HepG2 (cell line): Measurements from ENCODE around the gene RAD21L1. TPM values are rescaled to one million over a fixed set of nuclear protein-coding genes. Genes with fewer than 3 reads are reported as not detected.

Experiments used
- AHR ChIP-seq: IDR thresholded peaks from 2 replicates; pipeline ENCODE4 v1.6.1; 2018; ENCODE audit warnings: missing genetic modification reagents, missing compliant biosample characterization
- ATF7 ChIP-seq, 2 experiments: fragments of 450-650 bp in 1 of 2; sonication (generic) in 1 of 2; formaldehyde crosslinking in 1 of 2; IDR thresholded peaks; 2 replicates each; pipeline versions ENCODE4 v1.4.0 to v1.6.1; 2016 to 2020; ENCODE audit warnings: antibody characterized with exemption in 1 of 2, mild to moderate bottlenecking in 1 of 2, missing genetic modification reagents in 1 of 2
- HES4 ChIP-seq: sonication (generic); formaldehyde crosslinking; IDR thresholded peaks from 2 replicates; pipeline ENCODE4 v1.9.0; 2021; ENCODE audit warnings: mild to moderate bottlenecking, missing genetic modification reagents, borderline replicate concordance
- HNF4G ChIP-seq, 2 experiments: sonication (generic) in 1 of 2; formaldehyde crosslinking in 1 of 2; IDR thresholded peaks; 2 replicates each; pipeline versions ENCODE4 v1.4.0 to v1.6.1; 2011 to 2020; ENCODE audit warnings: borderline replicate concordance in 2 of 2, low read depth in 2 of 2, mild to moderate bottlenecking in 2 of 2, low read length in 1 of 2, missing genetic modification reagents in 1 of 2, moderate library complexity in 1 of 2
- HNRNPL ChIP-seq: fragments of 200-400 bp; formaldehyde crosslinking; IDR thresholded peaks from 2 replicates; pipeline ENCODE4 v1.6.1; 2017; ENCODE audit warnings: mild to moderate bottlenecking, low read depth, low read length
- KAT7 ChIP-seq: IDR thresholded peaks from 2 replicates; pipeline ENCODE4 v1.6.1; 2018; ENCODE audit warnings: borderline replicate concordance, missing compliant biosample characterization
- KDM2A ChIP-seq: sonication (generic); formaldehyde crosslinking; IDR thresholded peaks from 2 replicates; pipeline ENCODE4 v1.4.0; 2020; ENCODE audit warnings: low read depth, missing genetic modification reagents, borderline replicate concordance
- LCORL ChIP-seq, 2 experiments: fragments of 450-650 bp in 1 of 2; sonication (generic) in 1 of 2; formaldehyde crosslinking in 1 of 2; IDR thresholded peaks; 2 replicates each; pipeline versions ENCODE4 v1.5.0 to v1.6.1; 2017 to 2020; ENCODE audit warnings: antibody characterized with exemption in 1 of 2, missing genetic modification reagents in 1 of 2
- MED13 ChIP-seq: sonication (generic); formaldehyde crosslinking; IDR thresholded peaks from 2 replicates; pipeline ENCODE4 v1.5.0; 2020; ENCODE audit warnings: missing genetic modification reagents
- MXD1 ChIP-seq: sonication (generic); formaldehyde crosslinking; IDR thresholded peaks from 2 replicates; pipeline ENCODE4 v1.4.0; 2020; ENCODE audit warnings: mild to moderate bottlenecking, missing genetic modification reagents
- RFX1 ChIP-seq: fragments of 450-650 bp; IDR thresholded peaks from 2 replicates; pipeline ENCODE4 v1.6.1; 2017
- SOX13 ChIP-seq, 3 experiments: fragments of 450-650 bp in 1 of 3; sonication (generic) in 1 of 3; formaldehyde crosslinking in 1 of 3; IDR thresholded peaks in 2 of 3; conservative IDR thresholded peaks in 1 of 3; 2 replicates each; pipeline versions ENCODE4 v1.5.0 to v1.6.1; 2016 to 2020; ENCODE audit warnings: antibody characterized with exemption in 1 of 3, mild to moderate bottlenecking in 1 of 3, missing compliant biosample characterization in 1 of 3, missing genetic modification reagents in 1 of 3, moderate library complexity in 1 of 3
- THAP8 ChIP-seq: sonication (generic); formaldehyde crosslinking; IDR thresholded peaks from 2 replicates; pipeline ENCODE4 v1.5.1; 2020; ENCODE audit warnings: missing genetic modification reagents, mild to moderate bottlenecking, borderline replicate concordance
- TRIM24 ChIP-seq: sonication (generic); formaldehyde crosslinking; IDR thresholded peaks from 2 replicates; pipeline ENCODE4 v1.8.0; 2022; ENCODE audit warnings: mild to moderate bottlenecking, missing genetic modification reagents
- ZFP41 ChIP-seq: sonication (generic); formaldehyde crosslinking; IDR thresholded peaks from 2 replicates; pipeline ENCODE4 v1.4.0; 2020; ENCODE audit warnings: mild to moderate bottlenecking, missing genetic modification reagents, borderline replicate concordance
- ZNF136 ChIP-seq: sonication (generic); formaldehyde crosslinking; IDR thresholded peaks from 2 replicates; pipeline ENCODE4 v1.8.1; 2022; ENCODE audit warnings: low read depth, mild to moderate bottlenecking, moderate library complexity, missing genetic modification reagents
- ZNF30 ChIP-seq: sonication (generic); formaldehyde crosslinking; IDR thresholded peaks from 2 replicates; pipeline ENCODE4 v1.5.0; 2020; ENCODE audit warnings: mild to moderate bottlenecking, missing genetic modification reagents
- ZNF468 ChIP-seq: sonication (generic); formaldehyde crosslinking; IDR thresholded peaks from 2 replicates; pipeline ENCODE4 v1.8.0; 2022; ENCODE audit warnings: mild to moderate bottlenecking, moderate library complexity, missing genetic modification reagents
- ZNF549 ChIP-seq: sonication (generic); formaldehyde crosslinking; IDR thresholded peaks from 2 replicates; pipeline ENCODE4 v1.5.0; 2020; ENCODE audit warnings: missing genetic modification reagents
- ZNF614 ChIP-seq: IDR thresholded peaks from 2 replicates; pipeline ENCODE4 v1.6.1; 2018; ENCODE audit warnings: missing biosample characterization, missing genetic modification reagents, inconsistent platforms, borderline replicate concordance
- ZNF879 ChIP-seq: sonication (generic); formaldehyde crosslinking; IDR thresholded peaks from 2 replicates; pipeline ENCODE4 v1.8.1; 2023; ENCODE audit warnings: missing genetic modification reagents
- ZSCAN9 ChIP-seq: IDR thresholded peaks from 2 replicates; pipeline ENCODE4 v1.6.1; 2016; ENCODE audit warnings: borderline replicate concordance
- polyA plus RNA-seq, 8 experiments: library from polyadenylated mRNA; depleted of rRNA in 3 of 8; stranded (reverse) in 7 of 8; unstranded in 1 of 8; fragments of >200 nt; fragmentation: Illumina TruSeq in 4 of 8; extraction: Trizol in 4 of 8; gene quantifications; 2 replicates each; pipeline versions ENCODE4 v1.2.1 to v1.2.3, GENCODE V29; 2011 to 2016; ENCODE audit warnings: low read depth in 4 of 8, missing spikeins in 1 of 8, mixed read lengths in 1 of 8; ENCODE audit not compliant: insufficient read depth in 1 of 8
- total RNA-seq, 5 experiments: library from RNA; depleted of rRNA; stranded (reverse); fragments of >200 nt; fragmentation: Illumina TruSeq; extraction: Trizol; gene quantifications; 2 replicates each; pipeline ENCODE4 v1.2.3, GENCODE V29; 2016; ENCODE audit warnings: low read depth in 1 of 5
- TF ChIP-seq, protein P1 (sequence below): sonication (generic); formaldehyde crosslinking; IDR thresholded peaks from 2 replicates; pipeline ENCODE4 v1.4.0; 2020; ENCODE audit warnings: mild to moderate bottlenecking, missing genetic modification reagents
- TF ChIP-seq, protein P2 (sequence below): sonication (generic); formaldehyde crosslinking; IDR thresholded peaks from 2 replicates; pipeline ENCODE4 v1.5.0; 2020; ENCODE audit warnings: mild to moderate bottlenecking, missing genetic modification reagents, borderline replicate concordance

The RAD21L1 gene
- total and polyA plus RNA-seq, 2 of the 13 experiments (the other 11 are each of a cell fraction or from before 2014, with no cell fraction given) = not detected

GRCh38 chr20:1187605-1188171 lies 38.2 kb upstream of the RAD21L1 start (continued):
- TF ChIP-seq ZNF879 (CRISPR knock-in tag) = no peak
- TF ChIP-seq KAT7 (CRISPR knock-in tag) = no peak
- no peak for TF ChIP-seq ZFP41
- no peak for TF ChIP-seq TRIM24 (CRISPR knock-in tag)
- peak; percentile 87 for TF ChIP-seq RFX1
- TF ChIP-seq, protein P1, sequence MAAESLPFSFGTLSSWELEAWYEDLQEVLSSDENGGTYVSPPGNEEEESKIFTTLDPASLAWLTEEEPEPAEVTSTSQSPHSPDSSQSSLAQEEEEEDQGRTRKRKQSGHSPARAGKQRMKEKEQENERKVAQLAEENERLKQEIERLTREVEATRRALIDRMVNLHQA (CRISPR knock-in tag) = no peak
- TF ChIP-seq SOX13 (IDR thresholded peaks at IDR 0.05) = no peak
- peak in 1 of 2 experiments; percentile 53; a peak in 1 of 4 replicates for TF ChIP-seq SOX13 (CRISPR knock-in tag; conservative IDR thresholded peaks at IDR 0.05 in 1 of 2, IDR thresholded peaks at IDR 0.05 in 1 of 2)
- 0 out of 2 replicates have a peak, but pooled peaks have one; percentile 35 for TF ChIP-seq KDM2A (CRISPR knock-in tag)
- no peak for TF ChIP-seq ZSCAN9 (CRISPR knock-in tag)
- TF ChIP-seq THAP8 (CRISPR knock-in tag) = no peak
- TF ChIP-seq MXD1 (CRISPR knock-in tag) = no peak
- TF ChIP-seq AHR (CRISPR knock-in tag) = no peak
- TF ChIP-seq ZNF30 (CRISPR knock-in tag) = no peak
- no peak for TF ChIP-seq LCORL (IDR thresholded peaks at IDR 0.05)
- 0 out of 2 replicates have a peak, but pooled peaks have one; percentile 34 for TF ChIP-seq LCORL (CRISPR knock-in tag; IDR thresholded peaks at IDR 0.05)
- peak; percentile 49 for TF ChIP-seq ZNF614 (CRISPR knock-in tag)
- TF ChIP-seq ZNF136 (CRISPR knock-in tag) = 0 out of 2 replicates have a peak, but pooled peaks have one; percentile 11
- TF ChIP-seq HNF4G (IDR thresholded peaks at IDR 0.05; ENCODE audit: borderline replicate concordance, low read depth, low read length) = peak; percentile 91
- TF ChIP-seq HNF4G (CRISPR knock-in tag; IDR thresholded peaks at IDR 0.05; ENCODE audit: borderline replicate concordance, low read depth) = no peak; the same call in 1 of the 2 replicates
- TF ChIP-seq, protein P2, sequence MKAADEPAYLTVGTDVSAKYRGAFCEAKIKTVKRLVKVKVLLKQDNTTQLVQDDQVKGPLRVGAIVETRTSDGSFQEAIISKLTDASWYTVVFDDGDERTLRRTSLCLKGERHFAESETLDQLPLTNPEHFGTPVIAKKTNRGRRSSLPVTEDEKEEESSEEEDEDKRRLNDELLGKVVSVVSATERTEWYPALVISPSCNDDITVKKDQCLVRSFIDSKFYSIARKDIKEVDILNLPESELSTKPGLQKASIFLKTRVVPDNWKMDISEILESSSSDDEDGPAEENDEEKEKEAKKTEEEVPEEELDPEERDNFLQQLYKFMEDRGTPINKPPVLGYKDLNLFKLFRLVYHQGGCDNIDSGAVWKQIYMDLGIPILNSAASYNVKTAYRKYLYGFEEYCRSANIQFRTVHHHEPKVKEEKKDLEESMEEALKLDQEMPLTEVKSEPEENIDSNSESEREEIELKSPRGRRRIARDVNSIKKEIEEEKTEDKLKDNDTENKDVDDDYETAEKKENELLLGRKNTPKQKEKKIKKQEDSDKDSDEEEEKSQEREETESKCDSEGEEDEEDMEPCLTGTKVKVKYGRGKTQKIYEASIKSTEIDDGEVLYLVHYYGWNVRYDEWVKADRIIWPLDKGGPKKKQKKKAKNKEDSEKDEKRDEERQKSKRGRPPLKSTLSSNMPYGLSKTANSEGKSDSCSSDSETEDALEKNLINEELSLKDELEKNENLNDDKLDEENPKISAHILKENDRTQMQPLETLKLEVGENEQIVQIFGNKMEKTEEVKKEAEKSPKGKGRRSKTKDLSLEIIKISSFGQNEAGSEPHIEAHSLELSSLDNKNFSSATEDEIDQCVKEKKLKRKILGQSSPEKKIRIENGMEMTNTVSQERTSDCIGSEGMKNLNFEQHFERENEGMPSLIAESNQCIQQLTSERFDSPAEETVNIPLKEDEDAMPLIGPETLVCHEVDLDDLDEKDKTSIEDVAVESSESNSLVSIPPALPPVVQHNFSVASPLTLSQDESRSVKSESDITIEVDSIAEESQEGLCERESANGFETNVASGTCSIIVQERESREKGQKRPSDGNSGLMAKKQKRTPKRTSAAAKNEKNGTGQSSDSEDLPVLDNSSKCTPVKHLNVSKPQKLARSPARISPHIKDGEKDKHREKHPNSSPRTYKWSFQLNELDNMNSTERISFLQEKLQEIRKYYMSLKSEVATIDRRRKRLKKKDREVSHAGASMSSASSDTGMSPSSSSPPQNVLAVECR (CRISPR knock-in tag) = peak; percentile 27; the same call in 1 of the 2 replicates
- no peak for TF ChIP-seq HNRNPL
- no peak for TF ChIP-seq ZNF549 (CRISPR knock-in tag)
- TF ChIP-seq MED13 = no peak
- TF ChIP-seq ZNF468 = no peak
- no peak for TF ChIP-seq HES4 (CRISPR knock-in tag)
- TF ChIP-seq ATF7 (IDR thresholded peaks at IDR 0.05) = no peak
- TF ChIP-seq ATF7 (CRISPR knock-in tag; IDR thresholded peaks at IDR 0.05) = no peak
